ENCODE measurements around the gene FAM171A1.
"Not testable (repeated sequence)": the region's sequence is repeated elsewhere in the genome, so short reads cannot be mapped to it uniquely, and the experiment has no call there.

Gene FAM171A1

GRCh38 chr10:15341502-15342128 lies 29.5 kb downstream of the FAM171A1 start:
- ATAC-seq (ENCODE audit: low read depth) (no peak), DNase-seq (ENCODE audit: low spot score) (no peak)
- no peaks in the 10 kb centered on the region for H3K9me3 ChIP-seq (ENCODE audit: severe bottlenecking)
- no peaks in the 10 kb centered on the region for H3K36me3 ChIP-seq (ENCODE audit: low read depth)
- no peak overlapping the region for H3K4me3 ChIP-seq (ENCODE audit: severe bottlenecking)
- no peak for TF ChIP-seq CTCF (IDR thresholded peaks at IDR 0.05; ENCODE audit: poor library complexity, severe bottlenecking)
- H3K27ac ChIP-seq (ENCODE audit: poor library complexity, severe bottlenecking), result no peak overlapping the region
- H3K4me1 ChIP-seq (ENCODE audit: insufficient read depth, poor library complexity, severe bottlenecking), result peaks cover 13% of the 10 kb centered on the region
- H3K27me3 ChIP-seq (ENCODE audit: insufficient read depth, poor library complexity, severe bottlenecking), result no peaks in the 10 kb centered on the region

- no peaks in the 10 kb centered on the region for H3K27me3 ChIP-seq (ENCODE audit: insufficient read depth, poor library complexity, severe bottlenecking)
These were observed 31.2 kb downstream of the FAM171A1 start for GRCh38 chr10:15339892-15340291.

GRCh38 chr10:15337441-15337923 lies 33.6 kb downstream of the FAM171A1 start:
- H3K36me3 ChIP-seq (ENCODE audit: low read depth); H3K4me1 ChIP-seq (ENCODE audit: insufficient read depth, poor library complexity, severe bottlenecking); H3K27me3 ChIP-seq (ENCODE audit: insufficient read depth, poor library complexity, severe bottlenecking); H3K27ac ChIP-seq (ENCODE audit: poor library complexity, severe bottlenecking); ATAC-seq (ENCODE audit: low read depth); H3K4me3 ChIP-seq (ENCODE audit: severe bottlenecking); H3K9me3 ChIP-seq (ENCODE audit: severe bottlenecking); DNase-seq (ENCODE audit: low spot score): not testable (repeated sequence)

More at GRCh38 chr10:15339892-15340291, 31.2 kb downstream of the FAM171A1 start:
- TF ChIP-seq CTCF (IDR thresholded peaks at IDR 0.05; ENCODE audit: poor library complexity, severe bottlenecking), result no peak
- ATAC-seq (ENCODE audit: low read depth) (no peak), DNase-seq (ENCODE audit: low spot score) (no peak)
- no peak overlapping the region for H3K4me3 ChIP-seq (ENCODE audit: severe bottlenecking)
- H3K9me3 ChIP-seq (ENCODE audit: severe bottlenecking), result no peaks in the 10 kb centered on the region
- H3K4me1 ChIP-seq (ENCODE audit: insufficient read depth, poor library complexity, severe bottlenecking), result peaks cover 8% of the 10 kb centered on the region
- no peaks in the 10 kb centered on the region for H3K36me3 ChIP-seq (ENCODE audit: low read depth)
- no peak overlapping the region for H3K27ac ChIP-seq (ENCODE audit: poor library complexity, severe bottlenecking)

DNA sequence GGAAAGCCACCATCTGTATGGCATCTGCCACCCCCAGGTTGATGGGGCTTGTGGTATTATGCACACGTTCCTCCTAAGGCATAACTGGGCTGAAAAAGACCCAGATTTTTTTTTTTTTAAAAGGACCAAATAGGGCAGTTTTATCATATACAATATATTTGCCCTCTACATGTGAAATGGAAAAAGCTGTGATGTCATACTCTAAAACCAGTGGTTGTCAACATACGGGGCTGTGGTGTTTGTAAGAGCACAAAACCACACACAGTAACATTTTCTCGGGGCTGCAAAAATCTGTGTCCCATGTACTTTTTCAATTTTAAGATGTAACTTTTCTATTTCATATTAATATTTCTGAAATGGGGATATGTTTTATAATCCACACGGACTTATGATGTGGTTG lies 34.9 kb downstream of the FAM171A1 start:
- ATAC-seq (ENCODE audit: low read depth), result no peak
- no peak overlapping the region for H3K27ac ChIP-seq (ENCODE audit: poor library complexity, severe bottlenecking)
- no peaks in the 10 kb centered on the region for H3K9me3 ChIP-seq (ENCODE audit: severe bottlenecking)
- H3K4me3 ChIP-seq (ENCODE audit: severe bottlenecking), result no peak overlapping the region
- no peak for DNase-seq (ENCODE audit: low spot score)
- H3K4me1 ChIP-seq (ENCODE audit: insufficient read depth, poor library complexity, severe bottlenecking), result no peaks in the 10 kb centered on the region
- no peaks in the 10 kb centered on the region for H3K36me3 ChIP-seq (ENCODE audit: low read depth)
- TF ChIP-seq CTCF (IDR thresholded peaks at IDR 0.05; ENCODE audit: poor library complexity, severe bottlenecking), result no peak
- H3K27me3 ChIP-seq (ENCODE audit: insufficient read depth, poor library complexity, severe bottlenecking), result no peaks in the 10 kb centered on the region

GRCh38 chr10:15335508-15335907 lies 35.6 kb downstream of the FAM171A1 start:
- DNase-seq (ENCODE audit: low spot score) (no peak), ATAC-seq (ENCODE audit: low read depth) (no peak)
- Histone ChIP-seq H3K4me1 (ENCODE audit: insufficient read depth, poor library complexity, severe bottlenecking) (no peaks in the 10 kb centered on the region), H3K36me3 (ENCODE audit: low read depth) (no peaks in the 10 kb centered on the region), H3K27me3 (ENCODE audit: insufficient read depth, poor library complexity, severe bottlenecking) (no peaks in the 10 kb centered on the region), H3K4me3 (ENCODE audit: severe bottlenecking) (no peak overlapping the region), H3K9me3 (ENCODE audit: severe bottlenecking) (no peaks in the 10 kb centered on the region), H3K27ac (ENCODE audit: poor library complexity, severe bottlenecking) (no peak overlapping the region)
- no peak for TF ChIP-seq CTCF (IDR thresholded peaks at IDR 0.05; ENCODE audit: poor library complexity, severe bottlenecking)
